LoVo (cell line): Measurements from ENCODE around the gene HFM1.
"Not testable (repeated sequence)": the region's sequence is repeated elsewhere in the genome, so short reads cannot be mapped to it uniquely, and the experiment has no call there.

ENCODE experiments used
- DNase-seq: peaks from one replicate; pipeline ENCODE4 v3.0.0-alpha.2; 2016; ENCODE audit warnings: low spot score

Gene HFM1

GRCh38 chr1:91374086-91374485, 30.6 kb downstream of the HFM1 start:
- DNase-seq, result no peak

GRCh38 chr1:91372230-91372629, 32.4 kb downstream of the HFM1 start:
- DNase-seq, result not testable (repeated sequence)

- no peak for DNase-seq
Measured at GRCh38 chr1:91349524-91349923, 55.1 kb downstream of the HFM1 start.

GRCh38 chr1:91346824-91347223, 57.8 kb downstream of the HFM1 start:
- no peak for DNase-seq

- DNase-seq, result no peak
Measured at GRCh38 chr1:91345395-91346005, 59.1 kb downstream of the HFM1 start.

- no peak for DNase-seq
Measured at GRCh38 chr1:91338501-91338900, 66.1 kb downstream of the HFM1 start.

GRCh38 chr1:91335603-91336002, 69.0 kb downstream of the HFM1 start:
- DNase-seq, result no peak

- DNase-seq, result no peak
Measured at GRCh38 chr1:91334856-91335255, 69.8 kb downstream of the HFM1 start.

- no peak for DNase-seq
Measured at GRCh38 chr1:91325456-91325855, 79.2 kb downstream of the HFM1 start.

- no peak for DNase-seq
Measured at GRCh38 chr1:91314643-91315042, 90.0 kb downstream of the HFM1 start.

GRCh38 chr1:91311672-91312071, 93.0 kb downstream of the HFM1 start:
- no peak for DNase-seq

GRCh38 chr1:91308544-91308943, 96.1 kb downstream of the HFM1 start:
- DNase-seq, result no peak

GRCh38 chr1:91307784-91308409, 96.7 kb downstream of the HFM1 start:
- no peak for DNase-seq

- no peak for DNase-seq
Measured at GRCh38 chr1:91303165-91303564, 101.5 kb downstream of the HFM1 start.

GRCh38 chr1:91288843-91289553, 115.6 kb downstream of the HFM1 start:
- DNase-seq, result not testable (repeated sequence)

- not testable (repeated sequence) for DNase-seq
Measured at GRCh38 chr1:91286962-91287317, 117.7 kb downstream of the HFM1 start.

GRCh38 chr1:91286259-91286961, 118.2 kb downstream of the HFM1 start:
- DNase-seq, result not testable (repeated sequence)

- DNase-seq, result no peak
Measured at GRCh38 chr1:91283421-91283726, 121.3 kb downstream of the HFM1 start.

GRCh38 chr1:91282695-91283420, 121.8 kb downstream of the HFM1 start:
- DNase-seq, result peak; percentile 75

GRCh38 chr1:91281782-91282181, 122.9 kb downstream of the HFM1 start:
- no peak for DNase-seq

- peak; percentile 25 for DNase-seq
Measured at GRCh38 chr1:91278754-91279153, 125.9 kb downstream of the HFM1 start.

- DNase-seq, result no peak
Measured at GRCh38 chr1:91273875-91274274, 130.8 kb downstream of the HFM1 start.
